Endothelial cell of umbilical vein (primary cell): Measurements from ENCODE around the gene ZNF362. TPM values are rescaled to one million over a fixed set of nuclear protein-coding genes. Genes with fewer than 3 reads are reported as not detected.

ENCODE experiments used
- BruUV-seq: library from RNA; stranded (reverse); fragments of 400-500 nt; replicated peaks from 2 replicates; lab custom pipeline; 2021; lab: Mats Ljungman, UMichigan
- CTCF ChIA-PET: fragments of 300-600, 350-600 bp; sonication (Branson Sonifier 250); formaldehyde crosslinking; loops from one replicate; lab custom pipeline; 2021; ENCODE audit warnings: antibody characterized with exemption, inconsistent platforms; lab: Charles Lee
- POLR2A ChIA-PET: fragments of 300-600, 350-600 bp; sonication (Branson Sonifier 250); formaldehyde crosslinking; loops from one replicate; lab custom pipeline; 2021; ENCODE audit warnings: antibody characterized with exemption, inconsistent platforms; lab: Charles Lee
- DNase-seq: peaks from one replicate; pipeline ENCODE4 v3.0.0-alpha.2; 2011; ENCODE audit warnings: low read depth, low spot score
- FAIRE-seq: peaks from 2 replicates; lab custom pipeline; 2011; peaks lifted over from hg19 to GRCh38; lab: Jason Lieb, UNC
- H2AFZ ChIP-seq: 2 replicates; pipeline ENCODE4 v1.6.0; 2012; ENCODE audit warnings: low read depth, low read length, control low read depth, inconsistent platforms
- H3K27ac ChIP-seq: 2 replicates; pipeline ENCODE4 v1.5.1; 2011; ENCODE audit warnings: low read depth, mild to moderate bottlenecking, control low read depth, low read length, moderate library complexity; ENCODE audit not compliant: insufficient read depth
- H3K27me3 ChIP-seq, 2 experiments: 2 replicates each; pipeline versions ENCODE4 v1.6.0 to v1.6.1; 2011; ENCODE audit warnings: low read length in 2 of 2, mixed read lengths in 1 of 2; ENCODE audit not compliant: control insufficient read depth in 2 of 2, insufficient read depth in 2 of 2
- H3K36me3 ChIP-seq, 2 experiments: 2 replicates in 1 of 2; 3 replicates in 1 of 2; pipeline ENCODE4 v1.5.1; 2011; ENCODE audit warnings: low read length in 2 of 2, mild to moderate bottlenecking in 1 of 2, moderate library complexity in 1 of 2; ENCODE audit not compliant: control insufficient read depth in 2 of 2, insufficient read depth in 2 of 2; ENCODE audit errors: extremely low read depth in 1 of 2
- H3K4me1 ChIP-seq: 3 replicates; pipeline ENCODE4 v1.5.1; 2011; ENCODE audit warnings: mild to moderate bottlenecking, low read length; ENCODE audit not compliant: control insufficient read depth, insufficient read depth; ENCODE audit errors: extremely low read depth
- H3K4me2 ChIP-seq: 2 replicates; pipeline ENCODE4 v1.6.1; 2011; ENCODE audit warnings: low read length, control low read depth, mixed read lengths; ENCODE audit not compliant: insufficient read depth
- H3K4me3 ChIP-seq, 3 experiments: fragments of 200-600 bp in 1 of 3; sonication (generic), shearing (Covaris generic) in 1 of 3; replicated peaks in 1 of 3; 2 replicates each; pipeline ENCODE4 v1.5.1; 2011 to 2016; ENCODE audit warnings: control low read depth in 3 of 3, low read length in 3 of 3, mild to moderate bottlenecking in 2 of 3, inconsistent platforms in 1 of 3, low read depth in 1 of 3, moderate library complexity in 1 of 3; ENCODE audit not compliant: insufficient read depth in 1 of 3
- H3K79me2 ChIP-seq: 2 replicates; pipeline ENCODE4 v1.6.0; 2012; ENCODE audit warnings: low read length, inconsistent platforms; ENCODE audit not compliant: control insufficient read depth, insufficient read depth
- H3K9ac ChIP-seq: replicated peaks from 2 replicates; pipeline ENCODE3; 2011; ENCODE audit warnings: low read length, control low read depth; ENCODE audit not compliant: insufficient read depth; ENCODE audit errors: extremely low read depth
- H3K9me1 ChIP-seq: replicated peaks from 3 replicates; pipeline ENCODE4 v1.6.0; 2011; ENCODE audit warnings: mild to moderate bottlenecking, low read length; ENCODE audit not compliant: control insufficient read depth, insufficient read depth; ENCODE audit errors: extremely low read depth
- H3K9me3 ChIP-seq: replicated peaks from 2 replicates; pipeline ENCODE4 v1.5.1; 2012; ENCODE audit warnings: low read length, inconsistent platforms; ENCODE audit not compliant: control insufficient read depth, insufficient read depth
- H4K20me1 ChIP-seq: replicated peaks from 2 replicates; pipeline ENCODE3; 2011; ENCODE audit warnings: mild to moderate bottlenecking, low read length; ENCODE audit not compliant: control insufficient read depth, insufficient read depth; ENCODE audit errors: extremely low read depth
- EZH2 ChIP-seq: IDR thresholded peaks from 2 replicates; pipeline ENCODE4 v1.6.1; 2012; ENCODE audit warnings: borderline replicate concordance, low read depth, mild to moderate bottlenecking, moderate library complexity, low read length, inconsistent platforms; ENCODE audit not compliant: severe bottlenecking
- FOS ChIP-seq: IDR thresholded peaks from 2 replicates; pipeline ENCODE4 v1.6.1; 2011; ENCODE audit warnings: mild to moderate bottlenecking, low read length, moderate library complexity, borderline replicate concordance; ENCODE audit not compliant: insufficient read depth
- GATA2 ChIP-seq: IDR thresholded peaks from 2 replicates; pipeline ENCODE4 v1.7.0; 2011; ENCODE audit warnings: low read depth, mild to moderate bottlenecking, moderate library complexity, mixed read lengths, low read length; ENCODE audit not compliant: insufficient read length, insufficient read depth
- JUN ChIP-seq: IDR thresholded peaks from 2 replicates; pipeline ENCODE4 v1.6.1; 2011; ENCODE audit warnings: borderline replicate concordance, low read depth; ENCODE audit not compliant: insufficient read length, insufficient read depth
- MYC ChIP-seq: IDR thresholded peaks from one replicate; pipeline ENCODE4 v1.6.1; 2011; ENCODE audit warnings: mild to moderate bottlenecking, low read depth, low read length
- POLR2A ChIP-seq: IDR thresholded peaks from 2 replicates; pipeline ENCODE4 v1.6.1; 2012; ENCODE audit warnings: low read depth, mild to moderate bottlenecking, control low read depth, low read length
- POLR2AphosphoS5 ChIP-seq: IDR thresholded peaks from 2 replicates; pipeline ENCODE4 v1.6.1; 2012; ENCODE audit warnings: low read depth, mild to moderate bottlenecking, control low read depth, low read length, moderate library complexity; ENCODE audit not compliant: insufficient read depth
- dilution Hi-C: fragments of 300-500 bp; cut with MboI; formaldehyde crosslinking; loops from one replicate; pipeline ENCODE4 v1.15.0; 2019; ENCODE audit warnings: low sequenced_read_pairs; ENCODE audit not compliant: extremely low pct_ligation_motif_present
- intact Hi-C: fragments of 100-400 bp; cut with micrococcal nuclease; formaldehyde crosslinking; loops from one replicate; pipeline ENCODE4 v1.10.0; 2022
- polyA plus RNA-seq, 4 experiments: library from polyadenylated mRNA; depleted of rRNA in 3 of 4; stranded (reverse) in 3 of 4; unstranded in 1 of 4; fragments of >200 nt; gene quantifications; 2 replicates each; pipeline versions ENCODE4 v1.2.1 to v1.2.3, GENCODE V29; 2011 to 2012; ENCODE audit warnings: missing spikeins in 1 of 4
- total RNA-seq: library from RNA; stranded (reverse); gene quantifications from 2 replicates; pipeline ENCODE4 v1.2.3, GENCODE V29; 2021
- TF ChIP-seq, protein P1 (sequence below), 2 donors: IDR thresholded peaks; 1 replicate in 1 of 2; 2 replicates in 1 of 2; pipeline ENCODE4 v1.5.1; 2011; ENCODE audit warnings: low read length in 2 of 2, mild to moderate bottlenecking in 2 of 2, moderate library complexity in 2 of 2, control low read depth in 1 of 2, inconsistent platforms in 1 of 2, low read depth in 1 of 2; ENCODE audit not compliant: insufficient read depth in 1 of 2; ENCODE audit errors: extremely low read depth in 1 of 2
- TF ChIP-seq, protein P2 (sequence below): IDR thresholded peaks from 2 replicates; pipeline ENCODE4 v1.6.1; 2011; ENCODE audit not compliant: insufficient read depth, insufficient read length

The ZNF362 gene
- total and polyA plus RNA-seq, 2 donors (not counting 3 experiments of a cell fraction or from before 2014, with no cell fraction given), result 28.4 to 35.3 TPM

- Histone ChIP-seq H3K9me3 (no peaks in the 10 kb centered on the region), H3K9ac (no peak overlapping the region), H3K36me3 (no peaks in the 10 kb centered on the region), H3K4me3 (no peak overlapping the region), H3K27me3 (peaks cover 0 to 9% of the 10 kb centered on the region in 2 experiments), H2AFZ (no peak overlapping the region), H3K9me1 (no peaks in the 10 kb centered on the region), H3K4me1 (peaks cover 2% of the 10 kb centered on the region), H3K4me2 (no peak overlapping the region), H4K20me1 (no peaks in the 10 kb centered on the region), H3K27ac (no peak overlapping the region), H3K79me2 (no peaks in the 10 kb centered on the region)
- intact Hi-C loops, result no loop called here
- no peak for DNase-seq
- BruUV-seq, result no TSS peak
- dilution Hi-C loops, result no loop called here
- ChIA-PET POLR2A (no interaction called here), CTCF (no interaction called here)
- no peak for FAIRE-seq
- no peak for TF ChIP-seq POLR2AphosphoS5
- no peak for TF ChIP-seq POLR2A
- TF ChIP-seq, protein P1, sequence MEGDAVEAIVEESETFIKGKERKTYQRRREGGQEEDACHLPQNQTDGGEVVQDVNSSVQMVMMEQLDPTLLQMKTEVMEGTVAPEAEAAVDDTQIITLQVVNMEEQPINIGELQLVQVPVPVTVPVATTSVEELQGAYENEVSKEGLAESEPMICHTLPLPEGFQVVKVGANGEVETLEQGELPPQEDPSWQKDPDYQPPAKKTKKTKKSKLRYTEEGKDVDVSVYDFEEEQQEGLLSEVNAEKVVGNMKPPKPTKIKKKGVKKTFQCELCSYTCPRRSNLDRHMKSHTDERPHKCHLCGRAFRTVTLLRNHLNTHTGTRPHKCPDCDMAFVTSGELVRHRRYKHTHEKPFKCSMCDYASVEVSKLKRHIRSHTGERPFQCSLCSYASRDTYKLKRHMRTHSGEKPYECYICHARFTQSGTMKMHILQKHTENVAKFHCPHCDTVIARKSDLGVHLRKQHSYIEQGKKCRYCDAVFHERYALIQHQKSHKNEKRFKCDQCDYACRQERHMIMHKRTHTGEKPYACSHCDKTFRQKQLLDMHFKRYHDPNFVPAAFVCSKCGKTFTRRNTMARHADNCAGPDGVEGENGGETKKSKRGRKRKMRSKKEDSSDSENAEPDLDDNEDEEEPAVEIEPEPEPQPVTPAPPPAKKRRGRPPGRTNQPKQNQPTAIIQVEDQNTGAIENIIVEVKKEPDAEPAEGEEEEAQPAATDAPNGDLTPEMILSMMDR (IDR thresholded peaks at IDR 0.05; ENCODE audit: extremely low read depth in 1 of 2, insufficient read depth in 1 of 2, low read depth in 1 of 2, low read length in 2 of 2), result no peak
- no peak for TF ChIP-seq EZH2
These were observed 54.4 kb downstream of the ZNF362 start for GRCh38 chr1:33310702-33311101.

- H4K20me1 ChIP-seq, result no peaks in the 10 kb centered on the region
- TF ChIP-seq GATA2 (no peak), EZH2 (no peak), POLR2A (no peak), MYC (no peak), FOS (no peak), POLR2AphosphoS5 (no peak), JUN (no peak)
- TF ChIP-seq, protein P1 (IDR thresholded peaks at IDR 0.05; ENCODE audit: extremely low read depth in 1 of 2, insufficient read depth in 1 of 2, low read depth in 1 of 2, low read length in 2 of 2), result no peak
- TF ChIP-seq, protein P2, sequence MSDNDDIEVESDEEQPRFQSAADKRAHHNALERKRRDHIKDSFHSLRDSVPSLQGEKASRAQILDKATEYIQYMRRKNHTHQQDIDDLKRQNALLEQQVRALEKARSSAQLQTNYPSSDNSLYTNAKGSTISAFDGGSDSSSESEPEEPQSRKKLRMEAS, result no peak
- DNase-seq, result no peak
- peaks cover 0 to 2% of the 10 kb centered on the region in 2 experiments for H3K27me3 ChIP-seq
- CTCF ChIA-PET, result interaction anchor here (0.9 to 2.6 kb wide), 3 partner anchors 8 to 174 kb away, joined by 3 to 14 read pairs (median 3); no protein-coding TSS in a partner anchor
- H2AFZ ChIP-seq, result no peak overlapping the region
- H3K4me3 ChIP-seq, result no peak overlapping the region
- no TSS peak for BruUV-seq
- no peak overlapping the region for H3K27ac ChIP-seq
- H3K9ac ChIP-seq, result no peak overlapping the region
- no peaks in the 10 kb centered on the region for H3K79me2 ChIP-seq
- no peak overlapping the region for H3K4me2 ChIP-seq
- H3K9me1 ChIP-seq, result no peaks in the 10 kb centered on the region
- no peaks in the 10 kb centered on the region for H3K9me3 ChIP-seq
- POLR2A ChIA-PET, result no interaction called here
- dilution Hi-C loops (no loop called here), intact Hi-C loops (no loop called here)
- peaks cover 2% of the 10 kb centered on the region for H3K4me1 ChIP-seq
- H3K36me3 ChIP-seq, result no peaks in the 10 kb centered on the region
- no peak for FAIRE-seq
These were observed 55.6 kb downstream of the ZNF362 start for GRCh38 chr1:33311706-33312412.
